H1 (cell line): Measurements from ENCODE around the gene GTF2H1. TPM values are rescaled to one million over a fixed set of nuclear protein-coding genes. Genes with fewer than 3 reads are reported as not detected.

Experiments
- CTCF ChIA-PET: fragments of 300-600 bp; sonication (Branson Sonifier 250); formaldehyde crosslinking; loops from one replicate; lab custom pipeline; 2021; ENCODE audit not compliant: partially characterized antibody; lab: Charles Lee
- POLR2A ChIA-PET: fragments of 300-600 bp; sonication (Branson Sonifier 250); formaldehyde crosslinking; loops from one replicate; lab custom pipeline; 2021; ENCODE audit warnings: inconsistent platforms; ENCODE audit not compliant: partially characterized antibody; lab: Charles Lee
- DNase-seq, 2 experiments: peaks; one replicate each; pipeline versions ENCODE4 v3.0.0 to v3.0.0-alpha.2; 2010 to 2022; ENCODE audit warnings: low spot score in 2 of 2, low read depth in 1 of 2, mixed read lengths in 1 of 2
- FAIRE-seq: peaks from 2 replicates; lab custom pipeline; 2011; peaks lifted over from hg19 to GRCh38; lab: Jason Lieb, UNC
- H2AFZ ChIP-seq: 2 replicates; pipeline ENCODE4 v1.8.1; 2012; ENCODE audit warnings: low read length, inconsistent platforms
- H2AK5ac ChIP-seq: 2 replicates; pipeline ENCODE4 v1.6.1; 2013; ENCODE audit warnings: low read depth, low read length
- H2BK120ac ChIP-seq: replicated peaks from 2 replicates; pipeline ENCODE3; 2013; ENCODE audit warnings: low read depth, low read length, inconsistent platforms
- H2BK12ac ChIP-seq: 2 replicates; pipeline ENCODE4 v1.6.1; 2013; ENCODE audit warnings: low read depth, low read length
- H2BK15ac ChIP-seq: 2 replicates; pipeline ENCODE4 v1.6.1; 2013; ENCODE audit warnings: low read length
- H2BK20ac ChIP-seq: 2 replicates; pipeline ENCODE4 v1.6.1; 2013; ENCODE audit warnings: low read length
- H2BK5ac ChIP-seq: 2 replicates; pipeline ENCODE4 v1.6.1; 2013; ENCODE audit warnings: low read depth, low read length
- H3K14ac ChIP-seq: 2 replicates; pipeline ENCODE4 v1.6.1; 2013; ENCODE audit warnings: inconsistent platforms; ENCODE audit not compliant: insufficient read length
- H3K18ac ChIP-seq: 2 replicates; pipeline ENCODE4 v1.6.1; 2013; ENCODE audit warnings: low read length; ENCODE audit errors: extremely low read depth
- H3K23ac ChIP-seq: 2 replicates; pipeline ENCODE4 v1.6.1; 2013; ENCODE audit warnings: inconsistent platforms; ENCODE audit not compliant: insufficient read length
- H3K23me2 ChIP-seq: 2 replicates; pipeline ENCODE4 v1.6.1; 2013; ENCODE audit warnings: low read depth, low read length
- H3K27ac ChIP-seq: 2 replicates; pipeline ENCODE4 v1.6.1; 2011; ENCODE audit warnings: low read depth, low read length, inconsistent platforms
- H3K27me3 ChIP-seq, 4 experiments: replicated peaks in 1 of 4; 1 replicate in 1 of 4; 2 replicates in 3 of 4; pipeline versions ENCODE4 v1.6.1 to v1.8.1; 2011 to 2013; ENCODE audit warnings: low read length in 3 of 4, mild to moderate bottlenecking in 3 of 4, inconsistent platforms in 2 of 4, mixed read lengths in 2 of 4, moderate library complexity in 1 of 4; ENCODE audit not compliant: control insufficient read depth in 3 of 4, insufficient read depth in 3 of 4; ENCODE audit errors: extremely low read depth in 1 of 4
- H3K36me3 ChIP-seq, 4 experiments: 2 replicates each; pipeline versions ENCODE4 v1.6.1 to v1.8.1; 2011 to 2013; ENCODE audit warnings: mild to moderate bottlenecking in 4 of 4, low read length in 3 of 4, moderate library complexity in 2 of 4, control low read depth in 1 of 4, inconsistent platforms in 1 of 4; ENCODE audit not compliant: insufficient read depth in 4 of 4, control insufficient read depth in 2 of 4
- H3K4ac ChIP-seq: replicated peaks from 2 replicates; pipeline ENCODE3; 2013; ENCODE audit warnings: low read length, low read depth, mixed read lengths, inconsistent platforms; ENCODE audit not compliant: insufficient read length
- H3K4me1 ChIP-seq, 4 experiments: replicated peaks in 1 of 4; 1 replicate in 1 of 4; 2 replicates in 3 of 4; pipeline versions ENCODE4 v1.6.1 to v1.8.1; 2011 to 2013; ENCODE audit warnings: low read length in 3 of 4, inconsistent platforms in 2 of 4, mixed read lengths in 1 of 4; ENCODE audit not compliant: insufficient read depth in 4 of 4, control insufficient read depth in 3 of 4
- H3K4me2 ChIP-seq, 2 experiments: 2 replicates each; pipeline versions ENCODE4 v1.6.1 to v1.8.1; 2011 to 2013; ENCODE audit warnings: low read depth in 2 of 2, low read length in 2 of 2, control low read depth in 1 of 2, inconsistent platforms in 1 of 2, mild to moderate bottlenecking in 1 of 2; ENCODE audit not compliant: insufficient read depth in 1 of 2
- H3K4me3 ChIP-seq, 4 experiments: fragments of 200-600, 300-600 bp in 1 of 4; sonication (generic), shearing (Covaris generic), sonication (Bioruptor Twin) in 1 of 4; 2 replicates each; pipeline versions ENCODE4 v1.5.1 to v1.8.1; 2011 to 2016; ENCODE audit warnings: low read length in 4 of 4, low read depth in 3 of 4, control low read depth in 2 of 4, inconsistent platforms in 2 of 4, mild to moderate bottlenecking in 2 of 4, mixed read lengths in 1 of 4, moderate library complexity in 1 of 4; ENCODE audit not compliant: insufficient read depth in 2 of 4; ENCODE audit errors: extremely low read depth in 1 of 4
- H3K56ac ChIP-seq: replicated peaks from 2 replicates; pipeline ENCODE3; 2013; ENCODE audit warnings: low read depth, mild to moderate bottlenecking, mixed read lengths, low read length, inconsistent platforms; ENCODE audit not compliant: insufficient read length
- H3K79me1 ChIP-seq: 2 replicates; pipeline ENCODE4 v1.6.1; 2013; ENCODE audit warnings: low read depth, low read length, control low read depth
- H3K79me2 ChIP-seq, 2 experiments: 2 replicates each; pipeline versions ENCODE4 v1.6.1 to v1.8.1; 2012 to 2013; ENCODE audit warnings: low read length in 2 of 2, mild to moderate bottlenecking in 2 of 2, inconsistent platforms in 1 of 2; ENCODE audit not compliant: insufficient read depth in 2 of 2, control insufficient read depth in 1 of 2
- H3K9ac ChIP-seq, 4 experiments: replicated peaks in 1 of 4; 1 replicate in 1 of 4; 2 replicates in 3 of 4; pipeline versions ENCODE4 v1.6.1 to v1.8.1; 2011 to 2013; ENCODE audit warnings: low read depth in 3 of 4, low read length in 3 of 4, control low read depth in 2 of 4, mild to moderate bottlenecking in 2 of 4, moderate library complexity in 2 of 4, inconsistent platforms in 1 of 4; ENCODE audit errors: extremely low read depth in 1 of 4
- H3K9me3 ChIP-seq, 2 experiments: 2 replicates each; pipeline versions ENCODE4 v1.6.1 to v1.8.1; 2012 to 2013; ENCODE audit warnings: mild to moderate bottlenecking in 2 of 2, moderate library complexity in 2 of 2, control low read depth in 1 of 2, inconsistent platforms in 1 of 2, low read depth in 1 of 2, low read length in 1 of 2, mixed read lengths in 1 of 2; ENCODE audit not compliant: insufficient read depth in 2 of 2
- H4K20me1 ChIP-seq, 2 experiments: replicated peaks in 1 of 2; 2 replicates each; pipeline versions ENCODE3 to v1.8.1; 2011 to 2013; ENCODE audit warnings: inconsistent platforms in 2 of 2, low read length in 2 of 2, mild to moderate bottlenecking in 1 of 2; ENCODE audit not compliant: insufficient read depth in 2 of 2, control insufficient read depth in 1 of 2
- H4K5ac ChIP-seq: 2 replicates; pipeline ENCODE4 v1.6.1; 2013; ENCODE audit warnings: low read length, low read depth, mixed read lengths, inconsistent platforms; ENCODE audit not compliant: insufficient read length
- H4K8ac ChIP-seq: 2 replicates; pipeline ENCODE4 v1.8.0; 2013; ENCODE audit warnings: mild to moderate bottlenecking, moderate library complexity, low read length, inconsistent platforms; ENCODE audit not compliant: insufficient read depth; ENCODE audit errors: extremely low read depth
- H4K91ac ChIP-seq: replicated peaks from 2 replicates; pipeline ENCODE3; 2013; ENCODE audit warnings: low read length, mixed read lengths, inconsistent platforms; ENCODE audit not compliant: insufficient read length
- BCL11A ChIP-seq, 2 experiments: IDR thresholded peaks; one replicate each; pipeline ENCODE4 v1.6.1; 2011; ENCODE audit warnings: low read depth in 2 of 2, low read length in 2 of 2, mild to moderate bottlenecking in 2 of 2
- GABPA ChIP-seq: IDR thresholded peaks from 2 replicates; pipeline ENCODE4 v1.6.1; 2011; ENCODE audit warnings: mild to moderate bottlenecking, low read length, moderate library complexity, borderline replicate concordance; ENCODE audit not compliant: insufficient read depth
- GTF2F1 ChIP-seq: IDR thresholded peaks from 2 replicates; pipeline ENCODE4 v1.6.1; 2012; ENCODE audit warnings: low read depth, low read length, improper control_type of control experiment, borderline replicate concordance
- MAFK ChIP-seq: IDR thresholded peaks from 2 replicates; pipeline ENCODE4 v1.6.1; 2012; ENCODE audit warnings: low read depth, mild to moderate bottlenecking, improper control_type of control experiment, low read length
- MAX ChIP-seq: IDR thresholded peaks from 2 replicates; pipeline ENCODE4 v1.6.1; 2012; ENCODE audit warnings: inconsistent platforms
- NRF1 ChIP-seq: IDR thresholded peaks from 2 replicates; pipeline ENCODE4 v1.6.1; 2011; ENCODE audit warnings: mild to moderate bottlenecking, low read depth, low read length, improper control_type of control experiment
- SAP30 ChIP-seq: fragments of 300-600 bp; sonication (generic); IDR thresholded peaks from 2 replicates; pipeline ENCODE4 v1.7.1; 2012; ENCODE audit warnings: low read length, moderate library complexity, mild to moderate bottlenecking, inconsistent platforms; ENCODE audit not compliant: insufficient read depth, insufficient replicate concordance
- SP1 ChIP-seq: IDR thresholded peaks from 2 replicates; pipeline ENCODE4 v1.6.1; 2011; ENCODE audit warnings: low read depth, low read length
- TEAD4 ChIP-seq: IDR thresholded peaks from 2 replicates; pipeline ENCODE4 v1.6.1; 2012; ENCODE audit warnings: low read depth, low read length, inconsistent platforms, mixed read lengths
- USF2 ChIP-seq: IDR thresholded peaks from 2 replicates; pipeline ENCODE4 v1.6.1; 2011; ENCODE audit warnings: low read length, improper control_type of control experiment
- WGBS, 2 experiments: shearing (Covaris generic) in 1 of 2; methylation state at CpG; one replicate each; pipeline versions ENCODE4 v1.1.6 to v1.1.7; 2013 to 2015; ENCODE audit warnings: low lambda C conversion rate in 2 of 2, mixed read lengths in 2 of 2, inconsistent platforms in 1 of 2, low coverage in 1 of 2, missing lambda C conversion rate in 1 of 2; ENCODE audit not compliant: insufficient replicate concordance in 2 of 2, insufficient coverage in 1 of 2, insufficient read length in 1 of 2; ENCODE audit errors: extremely low coverage in 1 of 2, missing lambda C conversion rate in 1 of 2; 5-methylcytosine and 5-hydroxymethylcytosine counted together
- polyA plus RNA-seq, 7 experiments: library from polyadenylated mRNA; depleted of rRNA in 3 of 7; stranded (reverse) in 5 of 7; unstranded in 2 of 7; fragments of >200 nt in 5 of 7; fragments of 200-250 nt in 2 of 7; gene quantifications; 1 replicate in 5 of 7; 2 replicates in 1 of 7; 4 replicates in 1 of 7; pipeline versions ENCODE4 v1.2.1 to v1.2.3, GENCODE V29; 2011 to 2013; ENCODE audit warnings: missing spikeins in 2 of 7, mixed read lengths in 2 of 7
- total RNA-seq: library from RNA; stranded (reverse); fragmentation: NEBNext Ultra II Directional; extraction: Animal tissue kit (Norgen Biotek cat#: 25700); gene quantifications from 2 replicates; pipeline ENCODE4 v1.2.1, GENCODE V29; 2021

GTF2H1 gene
- total and polyA plus RNA-seq, 2 of the 8 experiments (the other 6 are each of a cell fraction or from before 2014, with no cell fraction given) = 9.1 to 26.3 TPM

- Histone ChIP-seq H3K79me2 (peaks cover 14 to 82% of the 10 kb centered on the region in 2 experiments; a peak in 3 of 4 replicates), H2BK120ac (no peak overlapping the region), H3K4me1 (no peaks in the 10 kb centered on the region; a peak in 2 of 7 replicates), H3K23ac (no peak overlapping the region), H3K27me3 (no peaks in the 10 kb centered on the region), H3K9me3 (no peaks in the 10 kb centered on the region), H3K4me3 (peak overlapping the region; percentile 75 to 92 (median 86)), H3K79me1 (no peaks in the 10 kb centered on the region), H4K8ac (peak overlapping the region; percentile 76; the same call in 1 of the 2 replicates), H4K20me1 (peaks cover 0 to under 1% of the 10 kb centered on the region in 2 experiments), H2BK20ac (no peak overlapping the region), H2AFZ (no peak overlapping the region), H4K5ac (no peak overlapping the region), H3K14ac (no peak overlapping the region), H3K27ac (no peak overlapping the region), H3K56ac (no peak overlapping the region), H3K4me2 (peak overlapping the region; percentile 77 to 89), H3K4ac (no peak overlapping the region), H3K36me3 (peaks cover 0 to 9% (median 0%) of the 10 kb centered on the region in 4 experiments; a peak in 1 of 8 replicates), H2BK15ac (no peak overlapping the region), H3K23me2 (peaks cover 11% of the 10 kb centered on the region), H2BK5ac (peak overlapping the region; percentile 100; the same call in 1 of the 2 replicates), H2BK12ac (peak overlapping the region; percentile 60; the same call in 1 of the 2 replicates), H3K9ac (peak overlapping the region; percentile 91 to 100 (median 97)), H4K91ac (no peak overlapping the region), H2AK5ac (no peak overlapping the region), H3K18ac (no peak overlapping the region)
- WGBS, 2 experiments = 27% methylated on average over 12 of the region's 18 CpGs; no CpG with 5 or more reads in 1 of the 2 experiments
- POLR2A ChIA-PET = interaction anchor here (0.9 to 3.6 kb wide), 6 partner anchors 8 to 204 kb away, joined by 4 to 24 read pairs (median 10); partner anchors contain the start of genes LDHA and TSG101
- DNase-seq (no peak), FAIRE-seq (no peak)
- CTCF ChIA-PET = interaction anchor here (1.1 kb wide), 2 partner anchors 208 to 399 kb away, joined by 3 to 5 read pairs; no protein-coding TSS in a partner anchor
- TF ChIP-seq SP1 (no peak), SAP30 (peak; percentile 82), GABPA (no peak), GTF2F1 (no peak), MAX (peak; percentile 45), USF2 (no peak), NRF1 (no peak), MAFK (no peak), BCL11A (IDR thresholded peaks at IDR 0.05; ENCODE audit: low read depth in 2 of 2, low read length in 2 of 2) (no peak), TEAD4 (peak; percentile 50)
Measured at GRCh38 chr11:18322818-18323570, 627 bp downstream of the GTF2H1 start.
